ENCODE results near the gene FGA. TPM values are rescaled to one million over a fixed set of nuclear protein-coding genes. Genes with fewer than 3 reads are reported as not detected.

FGA gene
- total RNA-seq, 2 experiments from 2014 or later, result not detected

DNA sequence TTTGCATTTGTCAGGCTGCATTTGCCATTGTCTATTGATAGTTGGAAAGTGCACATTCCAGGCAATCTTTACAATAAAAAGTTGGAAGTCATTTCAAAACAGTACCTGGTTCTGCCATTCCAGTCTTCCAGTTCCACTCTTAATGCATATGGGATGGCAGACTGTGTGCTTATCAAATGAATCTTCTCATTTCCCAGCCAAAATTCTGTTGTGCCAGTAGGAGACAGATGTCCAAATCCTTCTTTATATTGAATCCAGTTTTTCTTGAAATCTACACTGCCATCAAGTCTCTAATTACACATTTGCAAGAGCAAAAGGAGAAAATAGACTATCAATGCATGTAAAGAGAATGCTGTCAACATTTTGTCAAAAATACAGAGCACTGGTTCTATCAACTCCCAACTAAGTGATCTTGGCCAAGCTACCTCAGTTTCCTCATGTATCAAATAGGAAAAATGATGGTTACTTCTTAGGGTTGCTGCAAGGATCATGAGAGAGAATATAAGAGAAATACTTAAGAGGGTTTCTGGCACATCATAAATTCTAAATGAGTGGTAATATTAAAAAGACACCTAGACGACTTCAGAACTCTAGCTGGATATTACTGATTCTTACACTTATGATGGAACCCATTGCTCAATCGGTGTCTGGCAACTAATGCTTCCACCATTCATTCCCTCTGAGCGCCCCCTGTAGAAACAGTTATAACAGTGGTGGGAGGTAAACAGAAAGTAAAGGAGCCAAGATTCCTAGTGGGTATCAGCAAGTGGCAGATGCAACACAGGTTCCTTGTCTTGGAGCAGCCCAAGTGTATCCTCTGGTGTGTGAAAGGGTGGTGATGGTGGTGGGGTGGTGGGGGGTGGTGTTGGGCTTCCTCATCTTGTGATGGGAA is 18.1 kb upstream of the FGA start:
- Mint-ChIP-seq H3K36me3 (ENCODE audit: low read depth) (no peaks in the 10 kb centered on the region), H3K4me3 (no peak overlapping the region), H3K4me1 (ENCODE audit: low read depth) (no peaks in the 10 kb centered on the region), H3K27me3 (peaks cover 11% of the 10 kb centered on the region), H3K9me3 (no peaks in the 10 kb centered on the region), H3K27ac (no peak overlapping the region)
- CTCF ChIA-PET, result interaction anchor here (0.9 to 2.5 kb wide), 4 partner anchors 10 to 50 kb away, joined by 3 to 8 read pairs (median 4); no protein-coding TSS in a partner anchor
- POLR2A ChIA-PET, result no interaction called here
- ATAC-seq (no peak), DNase-seq (no peak)
- intact Hi-C loops (cut with micrococcal nuclease), result no loop called here
- TF ChIP-seq, protein P1, sequence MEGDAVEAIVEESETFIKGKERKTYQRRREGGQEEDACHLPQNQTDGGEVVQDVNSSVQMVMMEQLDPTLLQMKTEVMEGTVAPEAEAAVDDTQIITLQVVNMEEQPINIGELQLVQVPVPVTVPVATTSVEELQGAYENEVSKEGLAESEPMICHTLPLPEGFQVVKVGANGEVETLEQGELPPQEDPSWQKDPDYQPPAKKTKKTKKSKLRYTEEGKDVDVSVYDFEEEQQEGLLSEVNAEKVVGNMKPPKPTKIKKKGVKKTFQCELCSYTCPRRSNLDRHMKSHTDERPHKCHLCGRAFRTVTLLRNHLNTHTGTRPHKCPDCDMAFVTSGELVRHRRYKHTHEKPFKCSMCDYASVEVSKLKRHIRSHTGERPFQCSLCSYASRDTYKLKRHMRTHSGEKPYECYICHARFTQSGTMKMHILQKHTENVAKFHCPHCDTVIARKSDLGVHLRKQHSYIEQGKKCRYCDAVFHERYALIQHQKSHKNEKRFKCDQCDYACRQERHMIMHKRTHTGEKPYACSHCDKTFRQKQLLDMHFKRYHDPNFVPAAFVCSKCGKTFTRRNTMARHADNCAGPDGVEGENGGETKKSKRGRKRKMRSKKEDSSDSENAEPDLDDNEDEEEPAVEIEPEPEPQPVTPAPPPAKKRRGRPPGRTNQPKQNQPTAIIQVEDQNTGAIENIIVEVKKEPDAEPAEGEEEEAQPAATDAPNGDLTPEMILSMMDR (IDR thresholded peaks at IDR 0.05), result no peak

DNA sequence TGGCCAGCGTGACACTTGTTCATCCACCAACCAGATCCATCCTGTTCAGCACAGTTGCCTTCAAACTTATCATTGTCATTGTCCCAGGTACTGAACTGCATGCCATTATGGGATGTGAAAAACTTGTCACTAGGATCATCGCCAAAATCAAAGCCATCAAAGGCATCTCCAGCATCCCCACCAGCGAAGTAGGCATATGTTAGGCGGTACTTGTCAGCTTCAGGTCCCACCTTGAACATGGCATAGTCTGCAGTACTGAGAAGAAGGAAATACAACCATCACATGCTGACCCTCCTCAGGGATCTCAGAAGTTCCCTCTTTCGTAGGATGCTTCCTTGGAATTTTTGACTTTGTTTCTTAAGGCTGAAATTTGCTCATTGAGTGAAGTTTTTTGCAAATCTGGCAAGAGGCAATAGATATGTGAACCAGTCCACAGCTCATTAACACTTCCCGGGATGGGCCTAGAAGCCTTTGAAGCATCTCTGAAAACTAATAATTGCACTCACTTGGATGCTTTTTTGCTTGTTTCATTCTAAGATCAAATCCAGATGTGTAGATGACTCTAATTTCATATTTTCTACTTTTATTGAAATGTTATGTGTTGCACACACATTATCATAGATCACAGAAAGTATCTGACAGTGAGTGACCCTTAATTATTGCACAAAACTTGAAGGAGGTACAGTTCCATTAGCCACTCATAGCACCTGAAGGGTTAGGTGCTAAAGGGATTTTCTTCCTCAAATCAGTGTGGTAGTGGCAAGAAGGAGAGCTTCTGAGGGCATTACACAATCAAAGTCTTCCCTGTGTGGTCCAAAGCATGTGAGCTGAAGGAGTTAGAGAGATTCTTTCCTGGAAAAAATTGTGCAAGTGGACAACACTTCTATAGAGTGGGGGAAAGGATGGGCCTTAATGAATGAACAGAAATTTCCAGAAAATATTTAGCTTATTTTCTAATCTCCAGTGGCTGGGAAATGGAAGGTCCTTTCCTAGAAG is 16.5 kb upstream of the FGA start:
- Mint-ChIP-seq H3K27me3 (peaks cover 15% of the 10 kb centered on the region), H3K9me3 (no peaks in the 10 kb centered on the region), H3K4me1 (ENCODE audit: low read depth) (no peaks in the 10 kb centered on the region), H3K36me3 (ENCODE audit: low read depth) (no peaks in the 10 kb centered on the region), H3K27ac (no peak overlapping the region), H3K4me3 (no peak overlapping the region)
- intact Hi-C loops (cut with micrococcal nuclease), result no loop called here
- TF ChIP-seq, protein P1 (IDR thresholded peaks at IDR 0.05), result no peak
- ATAC-seq (no peak), DNase-seq (no peak)
- POLR2A ChIA-PET, result no interaction called here
- CTCF ChIA-PET, result no interaction called here

DNA sequence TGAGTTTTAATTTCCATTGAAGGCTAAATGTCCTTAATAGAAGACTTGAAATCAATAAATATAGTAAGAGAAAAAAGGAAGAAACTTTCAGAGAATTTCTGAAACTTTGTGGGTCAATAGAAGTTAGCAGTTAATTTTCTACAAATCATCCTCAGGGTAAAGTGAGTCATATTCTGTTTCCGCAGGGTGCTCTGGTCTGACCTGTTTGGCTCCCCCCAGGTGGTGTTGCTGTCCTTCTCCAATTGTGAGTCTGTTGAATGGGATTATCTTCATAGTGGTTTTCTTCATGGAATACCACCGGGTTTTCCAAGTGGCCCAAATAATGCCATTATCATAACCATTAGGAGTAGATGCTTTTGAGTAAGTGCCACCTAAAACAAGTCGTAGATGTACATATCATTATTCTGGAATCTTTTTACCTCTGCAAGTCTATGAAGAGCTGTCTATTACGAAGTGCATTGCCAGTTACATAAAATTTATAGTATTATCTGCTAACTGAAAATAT is 14.2 kb upstream of the FGA start:
- Mint-ChIP-seq H3K27ac (no peak overlapping the region), H3K36me3 (ENCODE audit: low read depth) (no peaks in the 10 kb centered on the region), H3K4me3 (no peak overlapping the region), H3K27me3 (peaks cover 18% of the 10 kb centered on the region), H3K4me1 (ENCODE audit: low read depth) (no peaks in the 10 kb centered on the region), H3K9me3 (no peaks in the 10 kb centered on the region)
- DNase-seq, result no peak
- ChIA-PET POLR2A (no interaction called here), CTCF (interaction anchor here (1.5 kb wide), 1 partner anchor 10 kb away, joined by 3 read pairs; no protein-coding TSS in a partner anchor)
- ATAC-seq, result no peak
- intact Hi-C loops (cut with micrococcal nuclease), result no loop called here
- TF ChIP-seq, protein P1 (IDR thresholded peaks at IDR 0.05), result no peak

DNA sequence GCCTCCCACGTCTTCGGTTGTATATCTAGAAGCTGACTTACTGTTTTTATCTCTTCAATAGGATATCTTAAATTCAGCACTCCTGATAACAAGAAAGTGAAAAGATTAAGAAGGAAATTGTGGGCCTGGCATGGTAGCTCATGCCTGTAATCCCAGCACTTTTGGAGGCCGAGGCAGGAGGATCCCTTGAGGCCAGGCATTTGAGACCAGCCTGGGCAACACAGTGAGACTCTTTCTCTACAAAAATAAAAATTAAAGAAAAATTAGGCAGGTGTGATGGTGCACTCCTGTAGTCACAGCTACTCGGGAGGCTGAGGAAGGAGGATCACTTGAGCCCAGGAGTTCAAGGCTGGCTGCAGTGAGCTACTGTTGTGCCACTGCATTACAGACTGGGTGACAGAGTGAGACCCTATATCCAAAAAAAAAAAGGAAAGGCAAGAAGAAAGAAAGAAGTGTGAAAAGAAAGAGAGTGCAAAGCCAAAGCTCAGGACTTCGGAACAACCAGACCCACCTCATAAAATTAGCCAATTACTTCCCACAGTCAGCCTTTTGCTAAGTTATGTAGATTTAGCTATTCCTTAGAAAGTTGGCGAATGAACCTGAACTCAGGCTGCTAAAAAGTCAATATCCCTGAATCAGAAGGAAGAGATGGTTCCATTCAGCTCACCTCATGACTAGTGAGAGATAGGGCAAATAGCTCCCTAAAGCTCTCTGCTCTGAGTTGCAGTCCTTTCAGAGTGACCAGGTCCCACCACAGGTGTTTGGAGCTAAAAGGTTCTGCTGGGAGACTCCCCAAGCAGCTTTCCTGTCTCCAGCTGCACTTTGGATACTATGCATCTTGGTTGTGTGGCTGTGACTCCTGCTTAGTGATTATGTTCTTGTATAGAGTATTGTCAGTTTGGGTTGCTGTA is 12.7 kb upstream of the FGA start:
- intact Hi-C loops (cut with micrococcal nuclease), result no loop called here
- ChIA-PET CTCF (interaction anchor here (1.2 to 1.6 kb wide), 4 partner anchors 12 to 44 kb away, joined by 3 to 4 read pairs (median 4); no protein-coding TSS in a partner anchor), POLR2A (no interaction called here)
- no peaks in the 10 kb centered on the region for H3K4me1 Mint-ChIP-seq (ENCODE audit: low read depth)
- H3K27ac Mint-ChIP-seq, result no peak overlapping the region
- H3K27me3 Mint-ChIP-seq, result peaks cover 16% of the 10 kb centered on the region
- ATAC-seq (no peak), DNase-seq (no peak)
- H3K4me3 Mint-ChIP-seq, result no peak overlapping the region
- no peaks in the 10 kb centered on the region for H3K9me3 Mint-ChIP-seq
- TF ChIP-seq, protein P1 (IDR thresholded peaks at IDR 0.05), result no peak
- no peaks in the 10 kb centered on the region for H3K36me3 Mint-ChIP-seq (ENCODE audit: low read depth)
